NAMALWA (cell line): ENCODE data around the gene CCL25.

Source experiments
- DNase-seq: peaks from one replicate; pipeline ENCODE4 v3.0.0-alpha.2; 2015; ENCODE audit warnings: low spot score

The CCL25 gene

DNA sequence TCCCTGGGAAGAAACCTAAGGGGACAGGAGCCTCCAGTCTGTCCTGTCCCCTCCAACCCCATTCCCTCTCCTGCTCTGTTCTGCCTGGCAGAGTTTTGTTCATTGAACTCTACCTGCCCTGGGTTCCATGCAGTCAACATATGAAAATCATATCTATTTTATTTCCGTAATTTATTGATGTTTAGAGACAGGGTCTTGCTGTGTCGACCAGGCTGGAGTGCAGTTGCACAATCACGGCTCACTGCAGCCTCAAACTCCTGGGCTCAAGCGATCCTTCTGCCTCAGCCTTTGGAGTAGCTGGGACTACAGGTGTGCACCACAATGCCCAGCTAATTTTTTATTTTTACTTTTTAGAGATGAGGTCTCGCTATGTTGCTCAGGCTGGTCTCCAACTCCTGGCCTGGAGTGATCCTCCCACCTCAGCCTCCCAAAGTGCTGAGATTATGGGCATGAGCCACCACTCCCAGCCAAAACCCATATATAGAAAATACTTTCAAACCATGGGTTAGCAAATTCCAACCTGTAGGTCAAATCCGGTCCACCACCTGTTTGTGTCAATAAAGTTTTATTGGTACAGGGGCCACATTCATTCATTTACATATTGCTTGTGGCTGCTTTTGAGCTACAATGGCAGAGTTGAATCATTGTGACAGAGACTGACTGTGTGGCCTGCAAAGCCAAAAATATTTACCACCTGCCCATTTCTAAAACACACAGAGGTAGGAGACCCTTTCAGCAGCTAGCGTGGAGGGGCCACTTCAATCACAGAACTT lies 57.5 kb downstream of the CCL25 start:
- DNase-seq, result no peak

DNA sequence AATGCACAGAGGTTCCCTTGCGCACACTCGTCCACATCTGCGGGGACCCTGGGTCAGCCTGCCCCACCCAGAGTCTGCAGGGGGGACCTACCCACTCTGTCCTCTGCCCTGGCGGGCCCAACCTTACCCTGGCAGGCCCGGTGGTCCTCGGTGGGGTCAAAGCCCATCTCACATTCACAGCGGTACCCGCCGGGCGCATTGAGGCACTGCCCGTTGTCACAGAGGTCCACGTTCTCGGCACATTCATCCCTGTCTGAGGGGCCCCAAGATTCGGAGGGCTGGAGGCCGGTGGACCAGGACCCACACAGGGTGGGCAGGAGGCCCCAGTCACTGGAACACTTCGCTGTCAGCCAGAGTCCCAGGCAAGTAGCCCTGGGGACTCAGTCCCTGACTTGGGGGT lies 58.4 kb downstream of the CCL25 start:
- no peak for DNase-seq

GRCh38 chr19:8111376-8111775 lies 58.8 kb downstream of the CCL25 start:
- no peak for DNase-seq
